Breast epithelium (tissue), 3 donors: ENCODE data around the gene C3orf38.

Experiments used
- POLR2A ChIP-seq: fragments of 450-650 bp; IDR thresholded peaks from one replicate; pipeline ENCODE4 v1.6.1; 2016; ENCODE audit warnings: antibody characterized with exemption, mild to moderate bottlenecking, moderate library complexity
- POLR2AphosphoS5 ChIP-seq, 3 donors: sonication (generic); formaldehyde crosslinking; IDR thresholded peaks; one replicate each; pipeline ENCODE4 v1.6.1; 2017; ENCODE audit warnings: antibody characterized with exemption in 3 of 3
- TF ChIP-seq, protein P1 (sequence below), 3 donors: fragments of 450-650 bp; IDR thresholded peaks; one replicate each; pipeline ENCODE4 v1.5.1; 2016 to 2017; ENCODE audit warnings: antibody characterized with exemption in 3 of 3, mild to moderate bottlenecking in 3 of 3, moderate library complexity in 3 of 3

DNA sequence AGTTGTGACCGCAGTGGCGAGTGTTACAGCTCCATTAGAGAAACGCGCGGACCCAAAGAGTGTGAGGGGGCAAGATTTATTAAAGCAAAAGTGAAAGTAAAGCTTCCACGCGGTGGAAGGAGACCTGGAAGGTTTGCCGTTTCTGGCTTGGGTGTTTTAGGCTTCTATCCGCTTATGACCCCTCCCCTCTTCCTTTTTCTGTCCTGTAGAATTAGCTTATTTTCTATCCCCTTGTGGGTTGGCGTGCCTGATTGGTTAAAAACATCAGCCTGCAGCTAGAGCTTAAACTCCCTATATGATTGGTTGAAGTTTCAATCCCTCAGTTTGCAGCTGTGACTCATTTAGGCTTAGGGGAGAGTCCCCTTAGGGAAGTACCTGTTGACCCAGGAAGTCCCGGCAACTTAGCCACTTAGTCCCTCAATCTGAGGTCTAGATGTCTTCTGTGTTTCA is 39.6 kb downstream of the C3orf38 start:
- TF ChIP-seq, protein P1, sequence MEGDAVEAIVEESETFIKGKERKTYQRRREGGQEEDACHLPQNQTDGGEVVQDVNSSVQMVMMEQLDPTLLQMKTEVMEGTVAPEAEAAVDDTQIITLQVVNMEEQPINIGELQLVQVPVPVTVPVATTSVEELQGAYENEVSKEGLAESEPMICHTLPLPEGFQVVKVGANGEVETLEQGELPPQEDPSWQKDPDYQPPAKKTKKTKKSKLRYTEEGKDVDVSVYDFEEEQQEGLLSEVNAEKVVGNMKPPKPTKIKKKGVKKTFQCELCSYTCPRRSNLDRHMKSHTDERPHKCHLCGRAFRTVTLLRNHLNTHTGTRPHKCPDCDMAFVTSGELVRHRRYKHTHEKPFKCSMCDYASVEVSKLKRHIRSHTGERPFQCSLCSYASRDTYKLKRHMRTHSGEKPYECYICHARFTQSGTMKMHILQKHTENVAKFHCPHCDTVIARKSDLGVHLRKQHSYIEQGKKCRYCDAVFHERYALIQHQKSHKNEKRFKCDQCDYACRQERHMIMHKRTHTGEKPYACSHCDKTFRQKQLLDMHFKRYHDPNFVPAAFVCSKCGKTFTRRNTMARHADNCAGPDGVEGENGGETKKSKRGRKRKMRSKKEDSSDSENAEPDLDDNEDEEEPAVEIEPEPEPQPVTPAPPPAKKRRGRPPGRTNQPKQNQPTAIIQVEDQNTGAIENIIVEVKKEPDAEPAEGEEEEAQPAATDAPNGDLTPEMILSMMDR (IDR thresholded peaks at IDR 0.05) = no peak
- TF ChIP-seq POLR2AphosphoS5 (IDR thresholded peaks at IDR 0.05) (no peak), POLR2A (no peak)
